Small intestine (tissue), 7 donors: ENCODE measurements around the gene SPDYE16. TPM values are rescaled to one million over a fixed set of nuclear protein-coding genes. Genes with fewer than 3 reads are reported as not detected.
"Not testable (repeated sequence)": the region's sequence is repeated elsewhere in the genome, so short reads cannot be mapped to it uniquely, and the experiment has no call there.

Experiments
- DNase-seq, 2 donors: peaks; one replicate each; pipeline versions ENCODE4 v3.0.0 to v3.0.0-alpha.2; 2013
- FAIRE-seq: peaks from 2 replicates; lab custom pipeline; 2012; peaks lifted over from hg19 to GRCh38; lab: Jason Lieb, UNC
- H3K27ac ChIP-seq, 3 donors: one replicate each; pipeline ENCODE4 v1.5.1; 2013; ENCODE audit warnings: low read length in 2 of 3, mild to moderate bottlenecking in 2 of 3, control low read depth in 1 of 3, inconsistent platforms in 1 of 3, low read depth in 1 of 3, moderate library complexity in 1 of 3
- H3K27me3 ChIP-seq, 3 donors: one replicate each; pipeline ENCODE4 v1.6.1; 2013; ENCODE audit warnings: low read length in 3 of 3, inconsistent platforms in 1 of 3; ENCODE audit not compliant: control insufficient read depth in 3 of 3, insufficient read depth in 3 of 3
- H3K36me3 ChIP-seq, 3 donors: one replicate each; pipeline ENCODE4 v1.6.1; 2013; ENCODE audit warnings: low read length in 3 of 3, inconsistent platforms in 1 of 3, low read depth in 1 of 3, mild to moderate bottlenecking in 1 of 3, moderate library complexity in 1 of 3; ENCODE audit not compliant: control insufficient read depth in 3 of 3, insufficient read depth in 2 of 3
- H3K4me1 ChIP-seq, 3 donors: one replicate each; pipeline ENCODE4 v1.6.1; 2013; ENCODE audit warnings: low read length in 2 of 3, inconsistent platforms in 1 of 3, low read depth in 1 of 3, mild to moderate bottlenecking in 1 of 3, moderate library complexity in 1 of 3; ENCODE audit not compliant: control insufficient read depth in 3 of 3, insufficient read depth in 2 of 3
- H3K4me3 ChIP-seq, 3 donors: one replicate each; pipeline ENCODE4 v1.5.1; 2013; ENCODE audit warnings: low read length in 3 of 3, control low read depth in 1 of 3, inconsistent platforms in 1 of 3, low read depth in 1 of 3, mild to moderate bottlenecking in 1 of 3, moderate library complexity in 1 of 3
- H3K9me3 ChIP-seq, 2 donors: one replicate each; pipeline ENCODE4 v1.6.1; 2013; ENCODE audit warnings: low read depth in 1 of 2, low read length in 1 of 2; ENCODE audit not compliant: control insufficient read depth in 2 of 2, insufficient read depth in 1 of 2
- WGBS, 3 donors: extraction: QIAGEN DNeasy Blood & Tissue Kit; methylation state at CpG; one replicate each; pipeline ENCODE4 v1.1.7; 2013; 5-methylcytosine and 5-hydroxymethylcytosine counted together
- polyA plus RNA-seq, 4 donors: library from polyadenylated mRNA; stranded (reverse) in 3 of 4; unstranded in 1 of 4; fragments of 200-250 nt in 3 of 4; fragments of 120-200 nt in 1 of 4; gene quantifications; one replicate each; pipeline versions ENCODE4 v1.2.1 to v1.2.3, GENCODE V29; 2013
- donor health status: healthy with polysubstance abuse.
- donor health status: control.
- donor health status: control.
- donor health status: Bipolar disorder and iron deficiency.
- donor health status: healthy.

Gene SPDYE16
- polyA plus RNA-seq, 4 donors, result 0.10 to 0.97 TPM; not detected in 2

GRCh38 chr7:76492139-76492538, 51.0 kb downstream of the SPDYE16 start:
- FAIRE-seq, H3K36me3 ChIP-seq, H3K27me3 ChIP-seq, H3K27ac ChIP-seq, H3K4me1 ChIP-seq, DNase-seq, H3K9me3 ChIP-seq, H3K4me3 ChIP-seq: not testable (repeated sequence)
- WGBS, 3 donors, result 92 to 95% (median 94%) methylated on average over 4 to 5 of the region's 10 CpGs

- not testable (repeated sequence) for DNase-seq, H3K27ac ChIP-seq, H3K36me3 ChIP-seq, H3K4me1 ChIP-seq, H3K9me3 ChIP-seq, FAIRE-seq, H3K27me3 ChIP-seq, H3K4me3 ChIP-seq
- 78 to 92% (median 86%) methylated on average over 3 to 7 of the region's 13 CpGs for WGBS, 3 donors
Measured at GRCh38 chr7:76487969-76488368, 55.1 kb downstream of the SPDYE16 start.

DNA sequence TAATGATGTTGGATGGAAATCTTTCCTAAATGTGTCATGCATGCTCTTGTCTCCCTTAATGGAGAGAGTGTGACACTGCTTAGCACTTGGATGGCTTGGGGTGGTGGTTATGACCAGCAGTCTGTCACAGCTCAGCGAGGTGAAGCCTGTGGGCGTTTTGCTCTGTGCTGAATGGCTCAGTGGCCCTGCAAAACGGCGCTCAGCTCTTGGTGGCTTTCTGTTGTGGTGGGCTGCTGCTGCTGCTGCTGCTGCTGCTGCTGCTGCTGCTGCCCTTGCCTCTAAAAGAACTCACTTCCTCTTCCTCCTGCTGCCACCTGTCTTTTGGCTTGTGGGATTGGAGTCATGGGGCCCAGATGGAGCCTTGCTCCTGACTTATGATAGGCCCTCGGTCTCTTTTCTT, 56.5 kb downstream of the SPDYE16 start:
- DNase-seq, H3K9me3 ChIP-seq, FAIRE-seq, H3K4me1 ChIP-seq, H3K27ac ChIP-seq, H3K4me3 ChIP-seq, H3K27me3 ChIP-seq: not testable (repeated sequence)
- WGBS, 3 donors, result 53% methylated on average over 2 of the region's 5 CpGs; no CpG with 5 or more reads in 2 of the 3 donors
- H3K36me3 ChIP-seq, result peaks cover 0 to 14% (median 4%) of the 10 kb centered on the region in 3 donors

GRCh38 chr7:76485822-76486610, 57.1 kb downstream of the SPDYE16 start:
- H3K27ac ChIP-seq, DNase-seq, H3K4me3 ChIP-seq, H3K27me3 ChIP-seq, H3K4me1 ChIP-seq, H3K9me3 ChIP-seq, FAIRE-seq: not testable (repeated sequence)
- 58 to 74% (median 71%) methylated on average over 2 to 5 of the region's 20 CpGs for WGBS, 3 donors
- peaks cover 0 to 15% (median 4%) of the 10 kb centered on the region in 3 donors for H3K36me3 ChIP-seq

DNA sequence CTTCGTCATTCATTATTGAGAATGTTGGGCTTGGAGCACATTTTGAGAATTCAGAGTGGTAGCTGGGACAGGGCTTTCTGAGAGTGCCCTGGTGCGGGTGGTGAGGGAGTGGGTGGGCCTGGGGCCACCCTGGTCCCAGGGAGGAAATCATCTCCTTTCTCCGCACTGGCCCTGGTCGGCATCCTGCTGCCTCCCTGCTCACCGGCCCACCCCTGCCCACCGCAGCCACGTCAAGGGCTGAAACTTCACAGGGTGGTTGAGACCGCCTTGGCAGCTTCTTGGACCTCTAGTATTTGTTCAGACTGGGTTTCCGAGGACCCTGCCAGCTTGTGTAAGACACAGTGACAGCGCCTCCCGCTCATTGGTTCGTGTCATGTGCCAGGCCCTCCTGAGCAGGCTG, 58.6 kb downstream of the SPDYE16 start:
- H3K27ac ChIP-seq, H3K27me3 ChIP-seq, H3K4me1 ChIP-seq, DNase-seq, FAIRE-seq, H3K9me3 ChIP-seq, H3K4me3 ChIP-seq: not testable (repeated sequence)
- H3K36me3 ChIP-seq, result peaks cover 0 to 26% (median 4%) of the 10 kb centered on the region in 3 donors
- WGBS, 3 donors, result 83 to 91% (median 89%) methylated on average over 3 to 8 of the region's 12 CpGs

DNA sequence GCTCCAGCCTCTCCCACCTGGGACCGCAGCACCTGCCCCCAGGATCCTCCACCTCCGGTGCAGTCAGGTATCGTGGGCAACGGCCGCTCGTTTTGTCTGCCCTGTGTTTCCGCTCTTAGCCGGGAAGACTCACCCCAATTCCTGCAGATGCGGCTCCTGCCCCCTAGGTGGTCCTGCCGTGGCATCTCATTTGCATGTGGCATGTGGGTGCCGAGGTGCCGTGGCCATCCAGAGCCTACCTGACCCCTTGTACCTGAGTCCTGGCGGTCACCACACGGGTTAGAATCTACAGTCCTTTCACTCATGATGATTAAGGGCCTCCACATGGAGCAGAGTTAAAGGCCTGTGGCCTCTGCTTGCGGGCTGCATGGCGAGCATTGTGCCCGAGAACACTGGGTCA, 60.0 kb downstream of the SPDYE16 start:
- not testable (repeated sequence) for DNase-seq, H3K4me1 ChIP-seq, H3K27me3 ChIP-seq, H3K9me3 ChIP-seq, H3K27ac ChIP-seq, FAIRE-seq, H3K4me3 ChIP-seq
- 90 to 93% (median 93%) methylated on average over 5 to 17 of the region's 17 CpGs for WGBS, 3 donors
- H3K36me3 ChIP-seq, result peaks cover 0 to 26% (median 4%) of the 10 kb centered on the region in 3 donors

DNA sequence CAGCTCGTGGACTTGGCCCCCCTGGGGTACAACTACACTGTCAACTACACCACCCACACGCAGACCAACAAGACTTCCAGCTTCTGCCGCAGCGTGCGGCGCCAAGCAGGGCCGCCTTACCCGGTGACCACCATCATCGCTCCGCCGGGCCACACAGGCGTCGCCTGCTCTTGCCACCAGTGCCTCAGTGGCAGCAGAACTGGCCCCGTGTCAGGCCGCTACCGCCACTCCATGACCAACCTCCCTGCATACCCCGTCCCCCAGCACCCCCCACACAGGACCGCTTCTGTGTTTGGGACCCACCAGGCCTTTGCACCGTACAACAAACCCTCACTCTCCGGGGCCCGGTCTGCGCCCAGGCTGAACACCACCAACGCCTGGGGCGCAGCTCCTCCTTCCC, 60.4 kb downstream of the SPDYE16 start:
- H3K4me1 ChIP-seq, H3K4me3 ChIP-seq, H3K27ac ChIP-seq, FAIRE-seq, DNase-seq, H3K9me3 ChIP-seq, H3K27me3 ChIP-seq: not testable (repeated sequence)
- peaks cover 0 to 26% (median 4%) of the 10 kb centered on the region in 3 donors for H3K36me3 ChIP-seq
- WGBS, 3 donors, result 95 to 98% (median 96%) methylated on average over 24 of the region's 24 CpGs
